ENCODE measurements around the gene POLR2I.

POLR2I gene

GRCh38 chr19:36114721-36115452 is at the start of gene POLR2I:
Gene POLR2I, minus strand, starts transcription at chr19:36114875. Its CDS starts 19 bp downstream, at chr19:36114856.
- H3K4me3 ChIP-seq (ENCODE audit: low read depth, low read length): peak within 1 kb of the TSS; percentile 87

DNA sequence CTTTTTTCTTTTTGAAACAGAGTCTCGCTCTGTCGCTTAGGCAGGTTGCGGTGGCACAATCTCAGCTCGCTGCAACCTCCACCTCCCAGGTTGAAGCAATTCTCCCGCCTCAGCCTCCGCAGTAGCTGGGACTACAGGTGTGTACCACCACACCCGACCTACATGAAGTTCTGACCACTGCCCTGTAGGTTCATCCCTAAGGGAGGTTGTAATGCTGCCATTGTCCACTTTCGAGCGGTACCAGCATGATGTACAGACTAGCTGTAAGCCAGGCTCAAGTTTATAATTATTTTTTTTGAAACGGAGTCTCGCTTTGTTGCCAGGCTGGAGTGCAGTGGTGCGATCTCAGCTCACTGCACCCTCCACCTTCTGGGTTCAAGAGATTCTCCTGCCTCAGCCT is 49.1 kb upstream of the POLR2I start:
- no peak overlapping the region for H3K4me3 ChIP-seq (ENCODE audit: low read depth, low read length)

GRCh38 chr19:36160821-36161596 is 46.3 kb upstream of the POLR2I start:
- no peak overlapping the region for H3K4me3 ChIP-seq (ENCODE audit: low read depth, low read length)

DNA sequence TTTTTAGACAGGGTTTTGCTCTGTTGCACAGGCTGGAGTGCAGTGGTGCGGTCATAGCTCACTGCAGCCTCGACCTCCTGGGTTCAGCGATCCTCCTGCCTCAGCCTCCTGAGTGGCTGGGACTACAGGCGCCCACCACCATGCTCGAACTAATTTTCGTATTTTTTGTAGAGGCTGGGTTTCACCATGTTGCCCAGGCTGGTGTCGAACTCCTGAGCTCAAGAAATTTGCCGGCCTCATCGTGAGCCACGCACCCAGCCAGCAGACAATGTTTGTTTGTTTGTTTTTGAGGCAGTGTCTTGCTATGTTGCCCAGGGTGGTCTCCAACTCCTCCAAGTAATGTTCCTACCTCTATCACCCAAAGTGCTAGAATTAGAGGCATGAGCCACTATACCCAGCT is 38.5 kb upstream of the POLR2I start:
- no peak overlapping the region for H3K4me3 ChIP-seq (ENCODE audit: low read depth, low read length)

GRCh38 chr19:36152352-36153091 is 37.8 kb upstream of the POLR2I start, which contains the start of gene COX7A1:
Gene COX7A1, minus strand, starts transcription at chr19:36152447. Its CDS starts 40 bp downstream, at chr19:36152407.
- peak within 1 kb of the TSS; percentile 28 for H3K4me3 ChIP-seq (ENCODE audit: low read depth, low read length)

DNA sequence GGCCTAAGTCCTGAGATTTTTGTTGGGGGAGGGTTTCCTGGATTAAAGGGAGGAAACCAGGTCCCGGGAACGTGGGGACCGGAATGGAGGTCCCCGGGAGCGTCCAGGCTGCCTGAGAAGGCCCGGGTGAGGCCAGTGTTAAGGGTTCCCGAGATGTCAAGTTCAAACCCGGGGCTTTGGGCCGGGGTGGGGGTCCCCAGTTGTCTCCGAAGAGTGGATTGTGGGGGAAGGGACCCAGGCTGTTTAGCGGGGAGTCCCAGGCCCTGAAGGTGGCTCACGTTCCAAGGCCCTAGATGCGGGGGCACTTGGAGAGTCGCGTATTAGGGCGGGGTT is 37.3 kb upstream of the POLR2I start:
- H3K4me3 ChIP-seq (ENCODE audit: low read depth, low read length): peak overlapping the region; percentile 28

- peak overlapping the region; percentile 28 for H3K4me3 ChIP-seq (ENCODE audit: low read depth, low read length)
These were observed 36.7 kb upstream of the POLR2I start for GRCh38 chr19:36151144-36152018.

DNA sequence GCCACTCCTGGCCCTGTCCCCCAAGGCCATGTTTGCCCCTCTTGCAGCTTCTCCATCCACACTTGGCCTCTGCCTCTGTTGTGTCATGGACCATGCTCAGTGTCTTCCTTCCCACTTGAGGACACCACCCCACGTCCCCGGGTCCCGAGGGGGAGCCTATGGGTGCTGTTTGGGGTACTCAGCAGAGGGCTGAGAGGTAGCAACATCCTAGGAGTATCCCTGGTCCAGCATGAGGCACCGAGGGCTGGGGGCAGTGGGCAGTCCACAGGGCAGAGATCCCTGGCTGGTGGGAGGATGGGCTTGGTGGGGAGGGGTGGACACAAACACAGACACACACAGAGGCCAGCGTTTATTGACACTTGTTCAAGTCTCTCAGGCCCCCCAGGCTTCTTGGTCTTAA is 35.9 kb upstream of the POLR2I start:
- H3K4me3 ChIP-seq (ENCODE audit: low read depth, low read length): no peak overlapping the region

GRCh38 chr19:36149673-36150406 is 35.2 kb upstream of the POLR2I start:
- no peak overlapping the region for H3K4me3 ChIP-seq (ENCODE audit: low read depth, low read length)

GRCh38 chr19:36144624-36145023 is 29.9 kb upstream of the POLR2I start:
- H3K4me3 ChIP-seq (ENCODE audit: low read depth, low read length): no peak overlapping the region

DNA sequence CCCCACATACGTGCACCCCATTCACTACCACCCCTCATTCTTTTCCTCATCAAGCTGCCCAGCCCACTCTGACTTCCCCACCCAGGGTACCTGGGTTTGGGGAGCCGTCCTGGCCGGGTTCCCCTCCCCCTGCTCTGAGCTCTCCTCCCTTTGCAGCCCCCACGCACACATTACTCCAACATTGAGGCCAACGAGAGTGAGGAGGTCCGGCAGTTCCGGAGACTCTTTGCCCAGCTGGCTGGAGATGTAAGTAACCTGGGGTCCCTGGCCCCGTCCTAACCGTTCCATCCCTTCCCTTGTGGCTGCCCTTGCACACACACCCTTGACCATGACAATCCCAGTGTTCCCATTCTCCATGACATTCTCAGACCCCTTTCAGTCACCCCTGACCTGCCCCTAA is 27.8 kb upstream of the POLR2I start:
- no peak overlapping the region for H3K4me3 ChIP-seq (ENCODE audit: low read depth, low read length)

DNA sequence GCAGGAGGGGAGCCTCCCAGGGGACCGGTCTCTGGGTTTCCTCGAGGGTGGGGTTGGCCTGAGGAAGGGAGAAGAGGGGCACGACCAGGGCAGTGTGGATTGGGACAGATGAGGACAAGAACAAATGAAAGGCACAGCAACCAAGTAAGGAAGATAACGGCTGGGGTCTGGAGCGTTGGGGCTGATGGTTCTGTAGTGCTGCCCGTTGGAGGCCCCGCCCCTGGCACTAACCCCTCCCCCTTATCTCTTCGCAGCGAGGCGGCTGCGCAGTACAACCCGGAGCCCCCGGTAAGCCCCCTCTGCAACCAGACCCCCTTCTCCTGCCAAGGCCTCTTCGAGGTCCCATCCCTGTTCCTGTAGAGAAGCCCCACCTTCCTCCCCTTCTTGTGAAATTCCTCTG is 27.4 kb upstream of the POLR2I start:
- no peak overlapping the region for H3K4me3 ChIP-seq (ENCODE audit: low read depth, low read length)

- H3K4me3 ChIP-seq (ENCODE audit: low read depth, low read length): peak overlapping the region; percentile 91
These were observed 26.6 kb upstream of the POLR2I start for GRCh38 chr19:36141039-36141927.

DNA sequence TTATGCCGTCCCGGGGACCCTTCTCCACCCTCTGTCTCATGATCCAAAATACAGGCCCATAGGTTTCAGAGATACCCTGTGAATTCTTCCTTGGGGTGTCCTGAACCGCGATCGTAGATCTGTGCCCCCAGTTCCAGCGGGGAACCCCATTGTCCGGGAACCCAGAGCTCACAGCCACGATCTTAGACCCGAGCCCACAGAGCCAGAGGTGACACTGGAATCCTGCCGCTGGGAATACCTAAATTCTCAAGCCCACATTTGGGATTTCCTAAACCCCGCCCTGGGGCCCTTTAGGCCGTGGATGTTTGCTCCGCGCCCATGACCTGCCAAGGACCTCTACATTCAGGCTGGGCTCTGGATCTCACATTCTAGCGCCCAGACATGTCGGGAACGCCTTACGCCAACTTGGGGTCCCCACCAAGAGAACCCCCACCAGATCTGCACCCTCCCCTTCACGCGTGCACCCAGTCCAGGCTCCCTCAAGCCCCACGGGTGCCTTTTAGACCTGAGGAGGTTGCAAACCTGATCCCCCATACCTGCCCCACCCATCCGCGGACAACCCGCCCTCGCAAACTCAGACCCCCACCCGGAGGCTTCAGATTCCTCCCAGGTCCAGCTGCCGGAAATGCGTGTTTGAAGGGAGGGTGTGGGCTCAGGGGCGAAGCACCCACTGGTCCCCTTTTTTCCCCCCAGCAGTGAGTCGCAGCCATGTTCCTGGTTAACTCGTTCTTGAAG is 25.8 kb upstream of the POLR2I start:
- H3K4me3 ChIP-seq (ENCODE audit: low read depth, low read length): peak overlapping the region; percentile 91

DNA sequence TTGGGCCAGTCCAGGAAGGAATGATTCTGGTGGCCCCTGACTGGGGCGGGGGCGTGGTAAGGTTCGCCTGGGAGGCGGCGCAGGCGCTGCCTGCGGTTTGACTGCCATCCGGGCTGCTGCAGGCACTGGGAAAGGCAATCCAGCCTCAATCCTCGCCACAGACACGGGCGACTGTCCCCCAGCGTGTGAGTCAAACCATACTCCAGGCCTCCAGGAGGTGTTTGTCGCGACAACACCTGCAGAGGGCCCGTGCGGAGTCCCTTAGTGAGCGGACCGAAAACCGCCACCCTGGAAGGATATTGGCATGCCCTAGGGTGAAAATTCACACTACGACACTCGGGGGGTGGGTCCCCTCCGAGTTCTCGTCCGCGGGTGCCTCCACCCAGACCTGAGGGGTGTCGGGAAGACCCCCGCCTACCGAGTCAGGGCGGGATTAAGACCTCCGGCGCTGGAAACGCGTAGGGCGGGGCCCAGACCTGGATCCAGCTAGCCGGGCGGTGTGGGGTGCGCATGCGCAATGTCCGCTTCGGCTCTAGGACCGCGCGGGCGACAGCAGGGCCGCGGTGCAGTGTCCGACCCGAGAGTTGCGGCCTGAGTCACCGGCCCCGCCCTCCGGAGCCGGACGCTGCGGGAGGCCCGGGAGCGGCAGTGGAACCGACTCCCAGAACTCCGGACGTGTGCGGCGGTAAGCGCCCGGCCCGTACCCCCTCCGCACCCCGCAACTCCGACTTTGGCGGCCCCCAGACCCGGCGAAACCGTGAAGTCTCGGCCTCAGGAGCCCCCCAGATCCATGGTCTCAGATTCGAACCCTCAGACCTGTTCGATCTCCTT is 25.0 kb upstream of the POLR2I start, which contains the start of gene CAPNS1:
Gene CAPNS1 (plus strand): TSS at position 594 of the 831 bp plus-strand sequence. CDS start 946 bp downstream, outside the sequence.
- peak within 1 kb of the TSS; percentile 91 for H3K4me3 ChIP-seq (ENCODE audit: low read depth, low read length)

DNA sequence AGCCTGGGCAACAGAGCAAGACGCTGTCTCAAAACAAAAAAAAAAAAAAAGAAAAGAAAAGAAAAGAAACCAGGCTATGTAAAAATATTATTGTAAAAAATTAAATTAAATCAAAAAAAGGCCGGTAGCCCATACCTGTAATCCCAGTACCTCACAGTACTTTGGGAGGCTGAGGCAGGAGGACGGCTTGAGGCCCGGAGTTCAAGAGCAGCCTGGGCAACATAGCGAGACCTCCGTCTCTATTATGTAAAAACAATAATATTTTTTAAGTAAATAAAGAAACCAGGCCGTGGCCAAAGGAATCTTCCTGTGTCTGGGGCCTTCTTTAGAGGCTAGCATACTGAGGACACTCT is 24.4 kb upstream of the POLR2I start:
- H3K4me3 ChIP-seq (ENCODE audit: low read depth, low read length): peak overlapping the region; percentile 91

GRCh38 chr19:36136964-36137686 is 22.4 kb upstream of the POLR2I start:
- no peak overlapping the region for H3K4me3 ChIP-seq (ENCODE audit: low read depth, low read length)
